Ascending aorta (tissue), 2 donors: Measurements from ENCODE around the gene CYP24A1. TPM values are rescaled to one million over a fixed set of nuclear protein-coding genes. Genes with fewer than 3 reads are reported as not detected.

Source experiments
- DNase-seq, 2 donors: peaks; one replicate each; pipeline ENCODE4 v3.0.0-alpha.2; 2019; ENCODE audit warnings: low spot score in 2 of 2
- H3K27ac ChIP-seq, 2 donors: fragments of 200-600 bp; sonication (generic); one replicate each; pipeline ENCODE4 v1.5.1; 2016 to 2017; ENCODE audit warnings: mild to moderate bottlenecking in 1 of 2
- H3K27me3 ChIP-seq: fragments of 200-600 bp; sonication (generic); one replicate; pipeline ENCODE4 v1.5.1; 2017
- H3K36me3 ChIP-seq, 2 donors: fragments of 200-600 bp; sonication (generic); one replicate each; pipeline ENCODE4 v1.5.1; 2016
- H3K4me1 ChIP-seq, 2 donors: fragments of 200-600 bp; sonication (generic); one replicate each; pipeline ENCODE4 v1.5.1; 2016 to 2017; ENCODE audit warnings: mild to moderate bottlenecking in 1 of 2
- H3K4me3 ChIP-seq, 2 donors: fragments of 200-600 bp; sonication (generic); one replicate each; pipeline ENCODE4 v1.5.1; 2016 to 2017; ENCODE audit warnings: mild to moderate bottlenecking in 1 of 2
- H3K9me3 ChIP-seq, 2 donors: fragments of 200-600 bp; sonication (generic); one replicate each; pipeline ENCODE4 v1.5.1; 2016
- intact Hi-C: fragments of 100-400 bp; cut with DNase I; formaldehyde crosslinking; loops from one replicate; pipeline ENCODE4 v1.15.1; 2023
- total RNA-seq: library from RNA; depleted of rRNA; stranded (reverse); fragments of >200 nt; gene quantifications from one replicate; pipeline ENCODE4 v1.1.0, GENCODE V29; 2016
- TF ChIP-seq, protein P1 (sequence below), 3 experiments: fragments of 200-600 bp in 2 of 3; fragments of 450-650 bp in 1 of 3; sonication (generic) in 2 of 3; IDR thresholded peaks; one replicate each; pipeline ENCODE4 v1.5.1; 2016 to 2019; ENCODE audit warnings: antibody characterized with exemption in 3 of 3, mild to moderate bottlenecking in 1 of 3, moderate library complexity in 1 of 3

CYP24A1 gene
- total RNA-seq, 1 donor from 2014 or later, result not detected

DNA sequence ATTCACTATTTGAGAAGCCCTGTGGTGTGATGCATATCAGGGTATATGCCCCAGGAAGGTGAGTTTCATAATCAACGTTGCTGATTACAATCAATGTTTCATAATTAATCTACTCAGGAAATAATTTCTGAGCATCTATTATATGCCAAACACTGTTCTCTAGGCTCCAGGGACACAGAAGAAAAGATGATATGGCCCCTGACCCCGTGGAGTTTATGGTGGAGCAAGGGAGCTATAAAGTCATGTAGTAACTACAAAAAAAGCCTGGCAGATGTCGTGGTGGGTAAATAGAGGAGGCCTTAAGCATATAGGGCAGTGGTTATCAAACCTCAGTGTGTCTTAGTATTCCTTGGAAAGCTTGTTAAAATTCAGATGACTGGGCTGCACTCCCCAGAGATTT is 63.3 kb downstream of the CYP24A1 start:
- intact Hi-C loops, result no loop called here
- H3K27ac ChIP-seq, result no peak overlapping the region

DNA sequence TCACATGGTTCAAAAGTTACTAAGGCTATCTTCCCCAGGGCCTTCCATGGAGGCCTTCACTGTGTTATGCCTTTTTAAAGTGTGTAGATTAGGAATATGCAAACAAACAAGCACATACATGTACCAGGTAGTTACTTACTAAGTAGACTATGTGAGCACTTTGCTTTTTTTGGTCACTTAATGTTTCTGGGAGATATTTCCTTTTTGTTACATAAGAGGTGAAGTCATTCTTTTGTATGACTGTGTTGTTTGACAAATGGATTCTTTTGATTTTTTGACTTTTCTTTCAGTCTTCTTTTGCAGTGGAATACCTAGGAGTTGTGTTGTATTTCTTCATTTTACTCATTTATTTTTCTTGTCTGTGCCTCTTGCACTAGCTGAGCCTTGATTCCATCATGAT is 63.7 kb downstream of the CYP24A1 start:
- no peaks in the 10 kb centered on the region for H3K4me1 ChIP-seq
- H3K36me3 ChIP-seq, result no peaks in the 10 kb centered on the region
- H3K27me3 ChIP-seq, result no peaks in the 10 kb centered on the region
- no peak overlapping the region for H3K4me3 ChIP-seq
- no peak for DNase-seq
- intact Hi-C loops, result no loop called here
- H3K27ac ChIP-seq, result no peak overlapping the region
- TF ChIP-seq, protein P1, sequence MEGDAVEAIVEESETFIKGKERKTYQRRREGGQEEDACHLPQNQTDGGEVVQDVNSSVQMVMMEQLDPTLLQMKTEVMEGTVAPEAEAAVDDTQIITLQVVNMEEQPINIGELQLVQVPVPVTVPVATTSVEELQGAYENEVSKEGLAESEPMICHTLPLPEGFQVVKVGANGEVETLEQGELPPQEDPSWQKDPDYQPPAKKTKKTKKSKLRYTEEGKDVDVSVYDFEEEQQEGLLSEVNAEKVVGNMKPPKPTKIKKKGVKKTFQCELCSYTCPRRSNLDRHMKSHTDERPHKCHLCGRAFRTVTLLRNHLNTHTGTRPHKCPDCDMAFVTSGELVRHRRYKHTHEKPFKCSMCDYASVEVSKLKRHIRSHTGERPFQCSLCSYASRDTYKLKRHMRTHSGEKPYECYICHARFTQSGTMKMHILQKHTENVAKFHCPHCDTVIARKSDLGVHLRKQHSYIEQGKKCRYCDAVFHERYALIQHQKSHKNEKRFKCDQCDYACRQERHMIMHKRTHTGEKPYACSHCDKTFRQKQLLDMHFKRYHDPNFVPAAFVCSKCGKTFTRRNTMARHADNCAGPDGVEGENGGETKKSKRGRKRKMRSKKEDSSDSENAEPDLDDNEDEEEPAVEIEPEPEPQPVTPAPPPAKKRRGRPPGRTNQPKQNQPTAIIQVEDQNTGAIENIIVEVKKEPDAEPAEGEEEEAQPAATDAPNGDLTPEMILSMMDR (IDR thresholded peaks at IDR 0.05), result no peak
- H3K9me3 ChIP-seq, result no peaks in the 10 kb centered on the region

More for the DNA sequence above, 63.3 kb downstream of the CYP24A1 start:
- H3K36me3 ChIP-seq, result no peaks in the 10 kb centered on the region
- TF ChIP-seq, protein P1 (IDR thresholded peaks at IDR 0.05), result no peak
- no peak overlapping the region for H3K4me3 ChIP-seq
- H3K27me3 ChIP-seq, result no peaks in the 10 kb centered on the region
- DNase-seq, result no peak
- no peaks in the 10 kb centered on the region for H3K9me3 ChIP-seq
- no peaks in the 10 kb centered on the region for H3K4me1 ChIP-seq

DNA sequence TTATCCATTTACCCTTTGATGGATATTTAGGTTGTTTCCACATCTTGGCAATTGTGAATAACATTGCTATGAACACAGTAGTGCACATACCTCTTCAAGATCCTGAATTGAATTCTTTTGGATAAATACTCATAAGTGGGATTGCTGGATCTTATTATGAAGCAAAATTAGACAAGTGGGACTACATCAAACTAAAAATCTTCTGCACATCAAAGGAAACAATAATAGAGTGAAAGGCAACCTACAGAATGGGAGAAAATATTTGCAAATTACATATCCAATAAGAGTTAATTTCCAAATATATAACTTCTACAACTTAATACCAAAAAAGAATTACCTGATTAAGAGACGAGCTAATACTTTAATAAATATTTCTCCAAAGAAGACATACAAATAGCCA is 65.0 kb downstream of the CYP24A1 start:
- Histone ChIP-seq H3K4me1 (no peaks in the 10 kb centered on the region), H3K36me3 (no peaks in the 10 kb centered on the region), H3K27ac (no peak overlapping the region), H3K27me3 (no peaks in the 10 kb centered on the region), H3K9me3 (no peaks in the 10 kb centered on the region), H3K4me3 (no peak overlapping the region)
- TF ChIP-seq, protein P1 (IDR thresholded peaks at IDR 0.05), result no peak
- intact Hi-C loops, result no loop called here
- no peak for DNase-seq

DNA sequence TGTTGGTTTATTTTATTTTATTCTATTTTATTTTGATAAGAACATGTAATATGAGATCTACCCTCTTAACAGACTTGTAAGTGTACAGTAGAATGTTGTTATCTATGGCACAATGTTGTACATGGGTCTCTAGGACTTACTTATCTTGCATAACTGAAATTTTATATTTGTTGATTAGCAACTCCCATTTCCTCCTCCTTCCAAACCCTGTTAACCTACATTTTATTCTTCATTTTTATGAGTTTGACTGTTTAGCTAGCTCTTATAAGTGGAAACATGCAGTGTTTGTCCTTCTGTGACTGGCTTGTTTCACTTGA is 65.5 kb downstream of the CYP24A1 start:
- Histone ChIP-seq H3K27ac (no peak overlapping the region), H3K36me3 (no peaks in the 10 kb centered on the region), H3K4me1 (no peaks in the 10 kb centered on the region), H3K9me3 (no peaks in the 10 kb centered on the region), H3K4me3 (no peak overlapping the region), H3K27me3 (no peaks in the 10 kb centered on the region)
- no peak for DNase-seq
- TF ChIP-seq, protein P1 (IDR thresholded peaks at IDR 0.05), result no peak
- intact Hi-C loops, result no loop called here

DNA sequence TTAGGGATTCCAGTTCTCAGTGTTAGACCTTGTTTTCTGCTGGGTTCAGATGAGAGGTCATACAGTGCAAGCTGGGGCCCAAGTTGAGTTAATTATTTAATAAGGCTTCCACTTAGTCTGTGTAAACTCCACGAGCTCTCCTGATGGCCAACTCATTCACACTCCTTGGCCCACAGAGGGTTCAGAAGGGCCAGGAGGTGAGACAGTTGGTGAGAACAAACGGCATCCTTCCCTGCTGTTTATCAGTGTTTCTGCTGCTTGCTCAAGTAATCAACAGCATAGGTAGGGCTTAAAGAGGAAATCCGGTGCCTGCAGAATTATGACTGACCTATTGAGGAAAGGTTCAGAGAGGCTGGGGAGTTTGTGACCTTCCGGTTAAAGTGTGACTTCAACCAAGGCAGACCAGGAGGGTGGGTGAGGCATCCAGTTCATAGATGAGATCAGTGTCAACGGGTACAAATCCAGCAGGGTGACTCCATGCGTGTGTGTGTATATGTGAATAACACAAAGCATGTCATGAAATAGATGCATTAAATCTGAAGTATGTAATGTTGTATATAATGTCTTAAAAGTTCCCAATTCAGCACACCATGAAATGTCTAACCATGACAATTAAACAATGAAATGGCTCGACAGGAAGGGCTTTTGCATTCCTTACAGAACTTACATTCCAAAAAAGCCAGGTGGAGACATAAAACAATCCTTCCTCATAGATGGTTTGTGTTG is 66.0 kb downstream of the CYP24A1 start:
- intact Hi-C loops, result no loop called here
- Histone ChIP-seq H3K27me3 (no peaks in the 10 kb centered on the region), H3K9me3 (no peaks in the 10 kb centered on the region), H3K36me3 (no peaks in the 10 kb centered on the region), H3K4me1 (no peaks in the 10 kb centered on the region), H3K27ac (no peak overlapping the region), H3K4me3 (no peak overlapping the region)
- TF ChIP-seq, protein P1 (IDR thresholded peaks at IDR 0.05), result no peak
- no peak for DNase-seq

DNA sequence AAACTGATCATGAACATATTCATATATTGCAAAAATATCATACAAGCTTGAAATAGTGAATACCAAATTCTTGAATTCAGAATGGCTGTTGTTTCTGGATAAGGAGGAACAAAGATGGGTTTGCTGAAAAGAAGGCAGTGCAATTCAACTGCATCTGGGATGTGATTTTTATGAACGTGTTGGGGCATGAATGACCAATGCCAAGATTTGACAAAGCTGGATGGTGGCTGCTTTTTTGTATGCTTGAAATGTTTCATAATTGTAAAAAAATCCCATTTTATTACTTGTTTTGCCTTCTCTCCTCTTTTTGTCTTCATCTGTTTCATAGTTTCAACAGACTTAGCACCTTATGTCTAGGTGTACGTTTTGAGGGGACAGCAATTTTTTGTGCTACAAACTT is 66.6 kb downstream of the CYP24A1 start:
- H3K9me3 ChIP-seq, result no peaks in the 10 kb centered on the region
- no peak for DNase-seq
- no peak overlapping the region for H3K4me3 ChIP-seq
- TF ChIP-seq, protein P1 (IDR thresholded peaks at IDR 0.05), result no peak
- H3K27ac ChIP-seq, result no peak overlapping the region
- no peaks in the 10 kb centered on the region for H3K4me1 ChIP-seq
- intact Hi-C loops, result no loop called here
- no peaks in the 10 kb centered on the region for H3K36me3 ChIP-seq
- H3K27me3 ChIP-seq, result no peaks in the 10 kb centered on the region
